Endodermal cell (in vitro differentiated cells): ENCODE data around the gene NEIL3. TPM values are rescaled to one million over a fixed set of nuclear protein-coding genes. Genes with fewer than 3 reads are reported as not detected.

Experiments
- DNase-seq: peaks from one replicate; pipeline ENCODE4 v3.0.0-alpha.2; 2017
- H3K27ac ChIP-seq: 2 replicates; pipeline ENCODE4 v1.5.1; 2013; ENCODE audit warnings: mild to moderate bottlenecking, low read depth, low read length, moderate library complexity
- H3K27me3 ChIP-seq: 2 replicates; pipeline ENCODE4 v1.6.1; 2013; ENCODE audit warnings: mild to moderate bottlenecking, low read length, moderate library complexity; ENCODE audit not compliant: insufficient read depth, control insufficient read depth, poor library complexity, severe bottlenecking
- H3K36me3 ChIP-seq: 2 replicates; pipeline ENCODE4 v1.7.0; 2013; ENCODE audit warnings: mild to moderate bottlenecking, low read length, moderate library complexity; ENCODE audit not compliant: control insufficient read depth, insufficient read depth
- H3K4me1 ChIP-seq: one replicate; pipeline ENCODE4 v1.7.0; 2013; ENCODE audit warnings: low read length; ENCODE audit not compliant: control insufficient read depth, insufficient read depth
- H3K4me3 ChIP-seq: 2 replicates; pipeline ENCODE4 v1.5.1; 2013; ENCODE audit warnings: mild to moderate bottlenecking, low read length, moderate library complexity
- H3K9ac ChIP-seq: 2 replicates; pipeline ENCODE4 v1.6.1; 2013; ENCODE audit warnings: mild to moderate bottlenecking, low read length, moderate library complexity; ENCODE audit not compliant: poor library complexity, severe bottlenecking; ENCODE audit errors: extremely low read depth
- H3K9me3 ChIP-seq: 2 replicates; pipeline ENCODE4 v1.6.1; 2013; ENCODE audit warnings: mild to moderate bottlenecking, low read length, moderate library complexity; ENCODE audit not compliant: control insufficient read depth
- H3K27ac Mint-ChIP-seq: 2 replicates; pipeline ENCODE4 v1.8.0; 2020; ENCODE audit warnings: mixed read lengths
- H3K27me3 Mint-ChIP-seq: 2 replicates; pipeline ENCODE4 v1.8.0; 2021; ENCODE audit warnings: mild to moderate bottlenecking, mixed read lengths; ENCODE audit not compliant: insufficient read depth
- H3K36me3 Mint-ChIP-seq: 2 replicates; pipeline ENCODE4 v1.8.0; 2020; ENCODE audit warnings: low read depth, mixed read lengths
- H3K4me1 Mint-ChIP-seq: 2 replicates; pipeline ENCODE4 v1.8.0; 2020; ENCODE audit warnings: mixed read lengths
- H3K4me3 Mint-ChIP-seq: 2 replicates; pipeline ENCODE4 v1.8.0; 2020; ENCODE audit warnings: mild to moderate bottlenecking, moderate library complexity, mixed read lengths
- H3K9me3 Mint-ChIP-seq: 2 replicates; pipeline ENCODE4 v1.8.0; 2020; ENCODE audit warnings: mild to moderate bottlenecking, mixed read lengths
- CTCF ChIP-seq: fragments of 200-600 bp; sonication (generic); conservative IDR thresholded peaks from 2 replicates; pipeline ENCODE4 v1.5.0; 2021; ENCODE audit warnings: antibody characterized with exemption, mild to moderate bottlenecking
- WGBS, 2 experiments: methylation state at CpG; one replicate each; pipeline versions ENCODE4 v1.1.5 to v1.1.7; 2013; ENCODE audit warnings: missing lambda C conversion rate in 2 of 2, mixed read lengths in 1 of 2; ENCODE audit not compliant: insufficient coverage in 1 of 2, insufficient read length in 1 of 2; 5-methylcytosine and 5-hydroxymethylcytosine counted together
- total RNA-seq, 2 donors: library from RNA; stranded (reverse); fragmentation: NEBNext Ultra II Directional in 1 of 2; extraction: Animal tissue kit (Norgen Biotek cat#: 25700) in 1 of 2; gene quantifications; 2 replicates in 1 of 2; 3 replicates in 1 of 2; pipeline ENCODE4 v1.2.1, GENCODE V29; 2021

NEIL3 gene
- total RNA-seq, 2 donors from 2014 or later: 9.1 to 15.1 TPM

GRCh38 chr4:177271091-177271490 is 38.6 kb upstream of the NEIL3 start:
- WGBS, 2 experiments: 96% methylated on average over 1 of the region's 1 CpG; no CpG with 5 or more reads in 1 of the 2 experiments
- no peak for DNase-seq
- no peak overlapping the region for H3K9ac ChIP-seq
- H3K27ac ChIP-seq: no peak overlapping the region
- no peaks in the 10 kb centered on the region for H3K36me3 ChIP-seq
- H3K36me3 Mint-ChIP-seq: no peaks in the 10 kb centered on the region
- no peak overlapping the region for H3K4me3 Mint-ChIP-seq
- H3K27me3 Mint-ChIP-seq: no peaks in the 10 kb centered on the region
- peaks cover 10% of the 10 kb centered on the region for H3K4me1 Mint-ChIP-seq
- no peaks in the 10 kb centered on the region for H3K4me1 ChIP-seq
- H3K9me3 Mint-ChIP-seq: peaks cover 2% of the 10 kb centered on the region
- TF ChIP-seq CTCF: no peak
- no peaks in the 10 kb centered on the region for H3K9me3 ChIP-seq
- H3K27ac Mint-ChIP-seq: no peak overlapping the region
- no peaks in the 10 kb centered on the region for H3K27me3 ChIP-seq
- H3K4me3 ChIP-seq: no peak overlapping the region

- Histone ChIP-seq H3K9ac (no peak overlapping the region), H3K4me3 (no peak overlapping the region), H3K27me3 (no peaks in the 10 kb centered on the region), H3K9me3 (no peaks in the 10 kb centered on the region), H3K27ac (no peak overlapping the region), H3K4me1 (no peaks in the 10 kb centered on the region), H3K36me3 (no peaks in the 10 kb centered on the region)
- DNase-seq: no peak
- Mint-ChIP-seq H3K4me3 (no peak overlapping the region), H3K27me3 (no peaks in the 10 kb centered on the region), H3K36me3 (no peaks in the 10 kb centered on the region), H3K27ac (no peak overlapping the region), H3K9me3 (peaks cover 2% of the 10 kb centered on the region), H3K4me1 (peaks cover 10% of the 10 kb centered on the region)
- no peak for TF ChIP-seq CTCF
- WGBS, 2 experiments: 79 to 86% methylated on average over 8 to 10 of the region's 10 CpGs
Measured at GRCh38 chr4:177271915-177272766, 37.5 kb upstream of the NEIL3 start.

GRCh38 chr4:177275999-177276398 is 33.7 kb upstream of the NEIL3 start:
- H3K36me3 Mint-ChIP-seq: no peaks in the 10 kb centered on the region
- no peak overlapping the region for H3K27ac Mint-ChIP-seq
- 82 to 100% methylated on average over 2 to 3 of the region's 4 CpGs for WGBS, 2 experiments
- peaks cover 2% of the 10 kb centered on the region for H3K9me3 Mint-ChIP-seq
- no peaks in the 10 kb centered on the region for H3K9me3 ChIP-seq
- no peak overlapping the region for H3K4me3 Mint-ChIP-seq
- no peak for TF ChIP-seq CTCF
- H3K36me3 ChIP-seq: no peaks in the 10 kb centered on the region
- H3K4me3 ChIP-seq: no peak overlapping the region
- no peak overlapping the region for H3K9ac ChIP-seq
- peaks cover 10% of the 10 kb centered on the region for H3K4me1 Mint-ChIP-seq
- no peak overlapping the region for H3K27ac ChIP-seq
- DNase-seq: no peak
- no peaks in the 10 kb centered on the region for H3K27me3 ChIP-seq
- H3K4me1 ChIP-seq: no peaks in the 10 kb centered on the region
- no peaks in the 10 kb centered on the region for H3K27me3 Mint-ChIP-seq
